Stimulated activated CD4-positive, alpha-beta T cell treated with anti-CD3 and anti-CD28 coated beads, Interleukin-1b, Interleukin-23, amount 100 ng/mL, for 24 hours (primary cell): ENCODE results near the gene SEMA3G.

ENCODE experiments used
- DNase-seq, 4 experiments: peaks; one replicate each; pipeline ENCODE4 v3.0.0-alpha.2; 2020; ENCODE audit warnings: low read depth in 4 of 4, low spot score in 1 of 4

Gene SEMA3G

GRCh38 chr3:52396907-52397591 is 47.9 kb downstream of the SEMA3G start:
- no peak for DNase-seq

GRCh38 chr3:52396011-52396906 is 48.6 kb downstream of the SEMA3G start:
- DNase-seq, result no peak

- no peak for DNase-seq
These were observed 49.4 kb downstream of the SEMA3G start for GRCh38 chr3:52395503-52395865.

GRCh38 chr3:52394751-52395502 is 50.0 kb downstream of the SEMA3G start:
- DNase-seq, result no peak

- no peak for DNase-seq
These were observed 50.8 kb downstream of the SEMA3G start for GRCh38 chr3:52393959-52394670.

- DNase-seq, result no peak
These were observed 51.6 kb downstream of the SEMA3G start for GRCh38 chr3:52393131-52393807.

GRCh38 chr3:52392216-52392930 is 52.5 kb downstream of the SEMA3G start:
- no peak for DNase-seq

- DNase-seq, result no peak
These were observed 53.8 kb downstream of the SEMA3G start for GRCh38 chr3:52391096-52391495.

- DNase-seq, result no peak
These were observed 56.0 kb downstream of the SEMA3G start for GRCh38 chr3:52388933-52389332.

GRCh38 chr3:52388348-52388821 is 56.5 kb downstream of the SEMA3G start:
- no peak for DNase-seq

GRCh38 chr3:52387481-52387880 is 57.4 kb downstream of the SEMA3G start:
- DNase-seq, result no peak

GRCh38 chr3:52385157-52385556 is 59.7 kb downstream of the SEMA3G start:
- no peak for DNase-seq

GRCh38 chr3:52384019-52384761 is 60.7 kb downstream of the SEMA3G start:
- no peak for DNase-seq

GRCh38 chr3:52383446-52383845 is 61.5 kb downstream of the SEMA3G start:
- DNase-seq, result no peak
